H9 (cell line): ENCODE measurements around the gene CCR1. TPM values are rescaled to one million over a fixed set of nuclear protein-coding genes. Genes with fewer than 3 reads are reported as not detected.

Experiments used
- DNase-seq: peaks from one replicate; pipeline ENCODE4 v3.0.0-alpha.2; 2017
- H2AFZ ChIP-seq: one replicate; pipeline ENCODE4 v1.6.1; 2013; ENCODE audit warnings: mild to moderate bottlenecking, low read length, control low read depth, moderate library complexity
- H2AK5ac ChIP-seq: 2 replicates; pipeline ENCODE4 v1.6.1; 2013; ENCODE audit warnings: low read length, control low read depth, mixed read lengths; ENCODE audit not compliant: insufficient read length
- H2BK120ac ChIP-seq: one replicate; pipeline ENCODE4 v1.6.1; 2013; ENCODE audit warnings: low read depth, mild to moderate bottlenecking, low read length, control low read depth, inconsistent platforms; ENCODE audit not compliant: poor library complexity, severe bottlenecking
- H2BK12ac ChIP-seq: 2 replicates; pipeline ENCODE4 v1.6.1; 2013; ENCODE audit warnings: low read length, control low read depth, mixed read lengths, low read depth; ENCODE audit not compliant: insufficient read length
- H2BK15ac ChIP-seq: 2 replicates; pipeline ENCODE4 v1.6.1; 2013; ENCODE audit warnings: low read depth, low read length, control low read depth
- H2BK20ac ChIP-seq: one replicate; pipeline ENCODE4 v1.6.1; 2013; ENCODE audit warnings: low read depth, mild to moderate bottlenecking, low read length, control low read depth, inconsistent platforms; ENCODE audit not compliant: poor library complexity, severe bottlenecking
- H2BK5ac ChIP-seq: 2 replicates; pipeline ENCODE4 v1.6.1; 2013; ENCODE audit warnings: low read length, control low read depth, mixed read lengths; ENCODE audit not compliant: insufficient read length
- H3K14ac ChIP-seq: 2 replicates; pipeline ENCODE4 v1.6.1; 2013; ENCODE audit warnings: low read length, control low read depth; ENCODE audit not compliant: insufficient read depth
- H3K18ac ChIP-seq: 2 replicates; pipeline ENCODE4 v1.6.1; 2013; ENCODE audit warnings: low read depth, mild to moderate bottlenecking, mixed read lengths, low read length, control low read depth; ENCODE audit not compliant: insufficient read length
- H3K23ac ChIP-seq: 2 replicates; pipeline ENCODE4 v1.6.1; 2013; ENCODE audit warnings: low read length, control low read depth, mixed read lengths, low read depth; ENCODE audit not compliant: insufficient read length
- H3K23me2 ChIP-seq: 2 replicates; pipeline ENCODE4 v1.6.1; 2013; ENCODE audit warnings: low read depth, mild to moderate bottlenecking, mixed read lengths, low read length, control low read depth; ENCODE audit not compliant: insufficient read length, poor library complexity, severe bottlenecking
- H3K27ac ChIP-seq: 2 replicates; pipeline ENCODE4 v1.5.1; 2013; ENCODE audit warnings: low read length, control low read depth, mixed read lengths, low read depth; ENCODE audit not compliant: insufficient read length
- H3K27me3 ChIP-seq: 2 replicates; pipeline ENCODE4 v1.6.1; 2013; ENCODE audit warnings: low read length, control low read depth, inconsistent platforms; ENCODE audit not compliant: insufficient read depth
- H3K4ac ChIP-seq: 2 replicates; pipeline ENCODE4 v1.6.1; 2013; ENCODE audit warnings: low read depth, mild to moderate bottlenecking, control low read depth, inconsistent platforms, low read length, moderate library complexity
- H3K4me1 ChIP-seq: 2 replicates; pipeline ENCODE4 v1.6.1; 2013; ENCODE audit warnings: low read length, control low read depth, inconsistent platforms; ENCODE audit not compliant: insufficient read depth
- H3K4me2 ChIP-seq: 2 replicates; pipeline ENCODE4 v1.6.1; 2013; ENCODE audit warnings: low read length, control low read depth, mixed read lengths; ENCODE audit not compliant: insufficient read length, insufficient read depth
- H3K56ac ChIP-seq: 2 replicates; pipeline ENCODE4 v1.6.1; 2013; ENCODE audit warnings: low read depth, mild to moderate bottlenecking, mixed read lengths, low read length, control low read depth; ENCODE audit not compliant: insufficient read length
- H3K79me1 ChIP-seq: 2 replicates; pipeline ENCODE4 v1.6.1; 2013; ENCODE audit warnings: low read depth, mild to moderate bottlenecking, moderate library complexity, low read length, control low read depth, inconsistent platforms; ENCODE audit not compliant: insufficient read depth, poor library complexity, severe bottlenecking
- H3K79me2 ChIP-seq: 2 replicates; pipeline ENCODE4 v1.6.1; 2013; ENCODE audit warnings: low read length, control low read depth, inconsistent platforms; ENCODE audit not compliant: insufficient read depth
- H3K9ac ChIP-seq: 2 replicates; pipeline ENCODE4 v1.6.1; 2013; ENCODE audit warnings: low read length, control low read depth, mixed read lengths; ENCODE audit not compliant: insufficient read length; ENCODE audit errors: extremely low read depth
- H3K9me3 ChIP-seq: one replicate; pipeline ENCODE4 v1.6.1; 2013; ENCODE audit warnings: low read depth, low read length, inconsistent platforms; ENCODE audit not compliant: control insufficient read depth
- H3T11ph ChIP-seq: one replicate; pipeline ENCODE4 v1.6.1; 2013; ENCODE audit warnings: mild to moderate bottlenecking, low read length, control low read depth, inconsistent platforms
- H4K20me1 ChIP-seq: one replicate; pipeline ENCODE4 v1.6.1; 2013; ENCODE audit not compliant: control insufficient read depth, insufficient read length, insufficient read depth
- H4K5ac ChIP-seq: 2 replicates; pipeline ENCODE4 v1.6.1; 2013; ENCODE audit warnings: low read depth, mild to moderate bottlenecking, mixed read lengths, low read length, control low read depth; ENCODE audit not compliant: insufficient read length
- H4K8ac ChIP-seq: replicated peaks from 2 replicates; pipeline ENCODE4 v1.6.1; 2013; ENCODE audit warnings: low read length, control low read depth, mixed read lengths, low read depth; ENCODE audit not compliant: insufficient read length
- H4K91ac ChIP-seq: 2 replicates; pipeline ENCODE4 v1.6.1; 2013; ENCODE audit warnings: low read depth, mild to moderate bottlenecking, moderate library complexity, mixed read lengths, low read length, control low read depth; ENCODE audit not compliant: insufficient read length
- H3K27ac Mint-ChIP-seq, 3 experiments: 2 replicates in 2 of 3; 3 replicates in 1 of 3; pipeline ENCODE4 v1.8.0; 2020 to 2021; ENCODE audit warnings: mixed read lengths in 3 of 3, mild to moderate bottlenecking in 1 of 3, moderate library complexity in 1 of 3
- H3K27me3 Mint-ChIP-seq: 2 replicates; pipeline ENCODE4 v1.8.0; 2021; ENCODE audit warnings: low read depth, mild to moderate bottlenecking, moderate library complexity, mixed read lengths
- H3K36me3 Mint-ChIP-seq, 3 experiments: 2 replicates in 2 of 3; 3 replicates in 1 of 3; pipeline ENCODE4 v1.8.0; 2020 to 2021; ENCODE audit warnings: low read depth in 3 of 3, mixed read lengths in 3 of 3; ENCODE audit not compliant: insufficient read depth in 1 of 3
- H3K4me1 Mint-ChIP-seq, 2 experiments: 2 replicates each; pipeline ENCODE4 v1.8.0; 2020; ENCODE audit warnings: mixed read lengths in 2 of 2
- H3K4me3 Mint-ChIP-seq, 2 experiments: 2 replicates in 1 of 2; 3 replicates in 1 of 2; pipeline ENCODE4 v1.8.0; 2020 to 2021; ENCODE audit warnings: mild to moderate bottlenecking in 2 of 2, mixed read lengths in 2 of 2, moderate library complexity in 1 of 2
- H3K9me3 Mint-ChIP-seq, 2 experiments: 2 replicates in 1 of 2; 3 replicates in 1 of 2; pipeline ENCODE4 v1.8.0; 2020; ENCODE audit warnings: mild to moderate bottlenecking in 2 of 2, mixed read lengths in 2 of 2, moderate library complexity in 1 of 2
- CTCF ChIP-seq: fragments of 200-600 bp; sonication (generic); conservative IDR thresholded peaks from 3 replicates; pipeline ENCODE4 v1.8.0; 2021; ENCODE audit warnings: antibody characterized with exemption, mild to moderate bottlenecking
- WGBS: extraction: QIAGEN DNeasy Blood & Tissue Kit; methylation state at CpG from one replicate; pipeline ENCODE4 v1.1.7; 2013; ENCODE audit warnings: missing lambda C conversion rate, low lambda C conversion rate, mixed read lengths; ENCODE audit not compliant: insufficient read length; ENCODE audit errors: extremely low coverage; 5-methylcytosine and 5-hydroxymethylcytosine counted together
- total RNA-seq: library from RNA; stranded (reverse); gene quantifications from 2 replicates; pipeline ENCODE4 v1.2.1, GENCODE V29; 2021

CCR1 gene
- total RNA-seq, 1 experiment from 2014 or later = not detected

DNA sequence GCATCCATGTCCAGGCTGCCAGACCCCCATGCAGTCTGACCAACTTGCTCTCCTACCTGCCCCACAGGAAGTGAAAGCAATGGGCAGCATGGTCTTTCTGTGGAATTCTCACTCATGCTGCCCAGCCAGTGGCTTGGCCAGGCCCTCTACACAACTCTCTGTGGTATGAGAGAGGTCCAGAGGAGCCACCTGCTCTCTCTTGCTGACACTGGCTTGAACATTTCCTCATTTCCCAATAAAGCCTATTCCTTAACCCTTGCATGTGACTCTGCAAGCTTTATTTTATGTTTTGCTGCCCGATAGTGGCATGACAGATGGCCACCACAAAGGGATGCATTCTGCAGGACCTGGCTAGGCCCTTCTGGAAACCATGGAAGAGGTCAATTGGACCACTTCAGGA is 53.8 kb downstream of the CCR1 start:
- Histone ChIP-seq H2BK15ac (no peak overlapping the region), H3K4me2 (no peak overlapping the region), H3K14ac (no peak overlapping the region), H3K56ac (no peak overlapping the region), H2BK5ac (no peak overlapping the region), H4K91ac (no peak overlapping the region), H4K20me1 (no peaks in the 10 kb centered on the region), H3K23me2 (no peaks in the 10 kb centered on the region), H3K79me2 (no peaks in the 10 kb centered on the region), H3K9me3 (no peaks in the 10 kb centered on the region), H3K4ac (no peak overlapping the region), H4K5ac (no peak overlapping the region), H2AFZ (no peak overlapping the region), H3K4me1 (no peaks in the 10 kb centered on the region), H2AK5ac (no peak overlapping the region), H3K23ac (no peak overlapping the region), H3K79me1 (no peaks in the 10 kb centered on the region), H2BK120ac (no peak overlapping the region), H3K27me3 (no peaks in the 10 kb centered on the region), H2BK12ac (no peak overlapping the region), H4K8ac (no peak overlapping the region), H2BK20ac (no peak overlapping the region), H3T11ph (no peak overlapping the region), H3K18ac (no peak overlapping the region), H3K27ac (no peak overlapping the region), H3K9ac (no peak overlapping the region)
- no peaks in the 10 kb centered on the region for H3K4me1 Mint-ChIP-seq
- no peak overlapping the region for H3K27ac Mint-ChIP-seq
- H3K4me3 Mint-ChIP-seq = no peak overlapping the region
- DNase-seq = no peak
- TF ChIP-seq CTCF = no peak
- no peaks in the 10 kb centered on the region for H3K36me3 Mint-ChIP-seq
- H3K9me3 Mint-ChIP-seq = peaks cover 3 to 6% of the 10 kb centered on the region in 2 experiments; a peak in 3 of 5 replicates
- peaks cover 1% of the 10 kb centered on the region; the same call in 1 of the 2 replicates for H3K27me3 Mint-ChIP-seq
- WGBS = no CpG with 5 or more reads among the region's 1 CpG

Other genes starting within 250 kb of the CCR1 start
- 10.4 and 10.6 TPM in 2 replicates for gene FYCO1, start 212.5 kb downstream of the CCR1 start, total RNA-seq
- gene XCR1, start 180.8 kb downstream of the CCR1 start, total RNA-seq = not detected in 2 replicates
- not detected in 2 replicates for gene CCR3, start 34.1 kb upstream of the CCR1 start, total RNA-seq
- not detected in 2 replicates for gene CCR2, start 145.8 kb upstream of the CCR1 start, total RNA-seq
- gene CCR5, start 162.6 kb upstream of the CCR1 start, total RNA-seq = not detected in 2 replicates
- not detected in 2 replicates for gene CCRL2, start 198.9 kb upstream of the CCR1 start, total RNA-seq